ENCODE results near the gene SPATA2L. TPM values are rescaled to one million over a fixed set of nuclear protein-coding genes. Genes with fewer than 3 reads are reported as not detected.

SPATA2L gene
- total and polyA plus RNA-seq, 2 of the 13 experiments (the other 11 are each of a cell fraction or from before 2014, with no cell fraction given): 9.1 to 20.7 TPM

DNA sequence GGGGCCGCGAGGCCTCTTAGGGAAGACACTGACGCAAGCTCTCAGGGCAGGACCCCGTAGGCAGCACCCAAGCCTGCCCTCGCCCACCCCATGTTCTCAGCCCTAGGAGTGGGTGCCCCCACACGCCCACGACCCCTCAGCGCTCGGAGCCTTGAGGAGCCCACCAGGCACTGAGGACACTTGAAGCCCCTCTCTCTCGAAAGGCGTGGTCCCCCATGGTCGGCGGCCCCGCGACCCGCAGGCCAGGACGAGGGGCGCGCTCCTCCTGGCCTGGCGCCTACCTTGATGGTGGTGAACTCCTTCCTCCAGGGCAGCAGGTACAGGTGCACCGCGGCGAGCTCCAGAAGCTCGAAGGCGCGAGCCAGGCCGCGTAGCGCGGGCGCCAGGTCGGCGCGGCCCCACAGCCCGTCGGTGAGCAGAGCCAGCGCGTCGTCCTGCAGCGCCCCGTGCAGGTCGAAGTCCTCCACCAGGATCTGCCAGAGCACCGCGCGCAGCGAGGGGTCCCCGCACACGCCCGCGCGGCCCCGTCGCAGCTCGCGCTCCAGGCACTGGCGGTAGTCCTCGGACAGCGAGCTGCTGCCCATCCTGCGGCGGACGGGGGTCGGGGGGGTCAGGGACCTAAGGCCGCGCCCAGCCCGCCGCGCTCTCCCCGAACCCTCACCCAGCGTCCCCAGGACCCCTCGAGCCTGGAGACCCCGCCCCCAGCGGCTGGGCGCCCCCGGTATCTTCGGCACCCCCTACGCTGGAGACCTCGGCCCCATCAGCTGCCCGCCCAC, 668 bp downstream of the SPATA2L start (continued):
- TF ChIP-seq, protein P1, sequence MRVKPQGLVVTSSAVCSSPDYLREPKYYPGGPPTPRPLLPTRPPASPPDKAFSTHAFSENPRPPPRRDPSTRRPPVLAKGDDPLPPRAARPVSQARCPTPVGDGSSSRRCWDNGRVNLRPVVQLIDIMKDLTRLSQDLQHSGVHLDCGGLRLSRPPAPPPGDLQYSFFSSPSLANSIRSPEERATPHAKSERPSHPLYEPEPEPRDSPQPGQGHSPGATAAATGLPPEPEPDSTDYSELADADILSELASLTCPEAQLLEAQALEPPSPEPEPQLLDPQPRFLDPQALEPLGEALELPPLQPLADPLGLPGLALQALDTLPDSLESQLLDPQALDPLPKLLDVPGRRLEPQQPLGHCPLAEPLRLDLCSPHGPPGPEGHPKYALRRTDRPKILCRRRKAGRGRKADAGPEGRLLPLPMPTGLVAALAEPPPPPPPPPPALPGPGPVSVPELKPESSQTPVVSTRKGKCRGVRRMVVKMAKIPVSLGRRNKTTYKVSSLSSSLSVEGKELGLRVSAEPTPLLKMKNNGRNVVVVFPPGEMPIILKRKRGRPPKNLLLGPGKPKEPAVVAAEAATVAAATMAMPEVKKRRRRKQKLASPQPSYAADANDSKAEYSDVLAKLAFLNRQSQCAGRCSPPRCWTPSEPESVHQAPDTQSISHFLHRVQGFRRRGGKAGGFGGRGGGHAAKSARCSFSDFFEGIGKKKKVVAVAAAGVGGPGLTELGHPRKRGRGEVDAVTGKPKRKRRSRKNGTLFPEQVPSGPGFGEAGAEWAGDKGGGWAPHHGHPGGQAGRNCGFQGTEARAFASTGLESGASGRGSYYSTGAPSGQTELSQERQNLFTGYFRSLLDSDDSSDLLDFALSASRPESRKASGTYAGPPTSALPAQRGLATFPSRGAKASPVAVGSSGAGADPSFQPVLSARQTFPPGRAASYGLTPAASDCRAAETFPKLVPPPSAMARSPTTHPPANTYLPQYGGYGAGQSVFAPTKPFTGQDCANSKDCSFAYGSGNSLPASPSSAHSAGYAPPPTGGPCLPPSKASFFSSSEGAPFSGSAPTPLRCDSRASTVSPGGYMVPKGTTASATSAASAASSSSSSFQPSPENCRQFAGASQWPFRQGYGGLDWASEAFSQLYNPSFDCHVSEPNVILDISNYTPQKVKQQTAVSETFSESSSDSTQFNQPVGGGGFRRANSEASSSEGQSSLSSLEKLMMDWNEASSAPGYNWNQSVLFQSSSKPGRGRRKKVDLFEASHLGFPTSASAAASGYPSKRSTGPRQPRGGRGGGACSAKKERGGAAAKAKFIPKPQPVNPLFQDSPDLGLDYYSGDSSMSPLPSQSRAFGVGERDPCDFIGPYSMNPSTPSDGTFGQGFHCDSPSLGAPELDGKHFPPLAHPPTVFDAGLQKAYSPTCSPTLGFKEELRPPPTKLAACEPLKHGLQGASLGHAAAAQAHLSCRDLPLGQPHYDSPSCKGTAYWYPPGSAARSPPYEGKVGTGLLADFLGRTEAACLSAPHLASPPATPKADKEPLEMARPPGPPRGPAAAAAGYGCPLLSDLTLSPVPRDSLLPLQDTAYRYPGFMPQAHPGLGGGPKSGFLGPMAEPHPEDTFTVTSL (CRISPR knock-in tag; IDR thresholded peaks at IDR 0.05; ENCODE audit: borderline replicate concordance): peak; percentile 54; the same call in 1 of the 2 replicates
- TF ChIP-seq, protein P2, sequence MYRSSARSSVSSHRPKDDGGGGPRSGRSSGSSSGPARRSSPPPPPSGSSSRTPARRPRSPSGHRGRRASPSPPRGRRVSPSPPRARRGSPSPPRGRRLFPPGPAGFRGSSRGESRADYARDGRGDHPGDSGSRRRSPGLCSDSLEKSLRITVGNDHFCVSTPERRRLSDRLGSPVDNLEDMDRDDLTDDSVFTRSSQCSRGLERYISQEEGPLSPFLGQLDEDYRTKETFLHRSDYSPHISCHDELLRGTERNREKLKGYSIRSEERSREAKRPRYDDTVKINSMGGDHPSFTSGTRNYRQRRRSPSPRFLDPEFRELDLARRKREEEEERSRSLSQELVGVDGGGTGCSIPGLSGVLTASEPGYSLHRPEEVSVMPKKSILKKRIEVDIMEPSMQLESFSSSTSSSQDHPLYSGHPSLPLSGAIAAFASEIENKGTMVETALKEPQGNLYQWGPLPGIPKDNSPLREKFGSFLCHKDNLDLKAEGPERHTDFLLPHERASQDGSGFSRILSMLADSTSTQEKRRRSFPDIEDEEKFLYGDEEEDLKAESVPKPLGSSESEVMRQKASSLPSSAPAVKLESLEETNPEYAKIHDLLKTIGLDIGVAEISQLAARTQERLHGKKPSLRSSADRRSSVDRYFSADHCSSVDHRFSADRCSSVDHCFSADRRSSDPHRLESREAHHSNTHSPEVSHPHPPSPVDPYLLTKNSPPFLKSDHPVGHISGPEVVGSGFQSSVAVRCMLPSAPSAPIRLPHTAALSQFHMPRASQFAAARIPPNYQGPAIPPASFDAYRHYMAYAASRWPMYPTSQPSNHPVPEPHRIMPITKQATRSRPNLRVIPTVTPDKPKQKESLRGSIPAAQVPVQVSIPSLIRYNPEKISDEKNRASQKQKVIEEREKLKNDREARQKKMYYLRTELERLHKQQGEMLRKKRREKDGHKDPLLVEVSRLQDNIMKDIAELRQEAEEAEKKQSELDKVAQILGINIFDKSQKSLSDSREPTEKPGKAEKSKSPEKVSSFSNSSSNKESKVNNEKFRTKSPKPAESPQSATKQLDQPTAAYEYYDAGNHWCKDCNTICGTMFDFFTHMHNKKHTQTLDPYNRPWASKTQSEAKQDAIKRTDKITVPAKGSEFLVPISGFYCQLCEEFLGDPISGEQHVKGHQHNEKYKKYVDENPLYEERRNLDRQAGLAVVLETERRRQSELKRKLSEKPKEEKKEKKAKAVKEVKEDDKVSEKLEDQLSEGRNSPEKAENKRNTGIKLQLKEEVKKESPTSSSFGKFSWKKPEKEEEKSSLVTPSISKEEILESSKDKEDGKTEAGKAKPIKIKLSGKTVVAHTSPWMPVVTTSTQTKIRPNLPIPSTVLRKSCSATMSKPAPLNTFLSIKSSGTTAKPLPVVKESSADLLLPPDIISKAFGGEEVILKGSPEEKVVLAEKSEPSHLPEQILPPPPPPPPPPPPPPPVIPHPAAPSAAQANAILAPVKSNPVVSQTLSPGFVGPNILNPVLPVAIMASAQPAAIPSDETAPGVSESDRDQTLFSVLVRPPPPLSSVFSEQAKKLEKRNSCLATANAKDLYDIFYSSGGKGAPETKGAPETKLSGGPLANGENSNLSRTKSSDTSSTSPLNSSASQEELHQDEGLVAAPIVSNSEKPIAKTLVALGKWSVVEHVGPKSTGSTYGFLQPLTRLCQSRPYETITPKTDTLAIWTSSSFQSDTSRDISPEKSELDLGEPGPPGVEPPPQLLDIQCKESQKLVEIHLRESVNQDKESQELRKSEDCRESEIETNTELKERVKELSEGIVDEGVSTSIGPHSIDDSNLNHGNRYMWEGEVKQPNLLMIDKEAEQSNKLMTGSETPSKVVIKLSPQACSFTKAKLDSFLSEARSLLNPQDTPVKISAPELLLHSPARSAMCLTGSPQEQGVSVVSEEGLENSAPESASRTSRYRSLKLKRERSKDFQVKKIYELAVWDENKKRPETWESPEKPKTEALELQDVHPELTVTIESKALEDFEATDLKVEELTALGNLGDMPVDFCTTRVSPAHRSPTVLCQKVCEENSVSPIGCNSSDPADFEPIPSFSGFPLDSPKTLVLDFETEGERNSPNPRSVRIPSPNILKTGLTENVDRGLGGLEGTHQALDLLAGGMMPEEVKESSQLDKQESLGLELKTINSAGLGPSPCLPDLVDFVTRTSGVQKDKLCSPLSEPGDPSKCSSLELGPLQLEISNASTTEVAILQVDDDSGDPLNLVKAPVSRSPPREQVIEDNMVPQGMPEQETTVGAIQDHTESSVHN (CRISPR knock-in tag; IDR thresholded peaks at IDR 0.05): no peak
- no peak for TF ChIP-seq ZNF354B (CRISPR knock-in tag; IDR thresholded peaks at IDR 0.05)
- TF ChIP-seq MED1 (CRISPR knock-in tag; IDR thresholded peaks at IDR 0.05): peak; percentile 74
- TF ChIP-seq RBM22 (optimal IDR thresholded peaks at IDR 0.05; ENCODE audit: low read length): no peak
- TF ChIP-seq MIER3 (CRISPR knock-in tag; IDR thresholded peaks at IDR 0.05; ENCODE audit: borderline replicate concordance): no peak
- no peak for TF ChIP-seq MAFF (IDR thresholded peaks at IDR 0.05; ENCODE audit: low read depth, low read length)
- no peak for TF ChIP-seq ARNT (IDR thresholded peaks at IDR 0.05)
- TF ChIP-seq ZNF773 (CRISPR knock-in tag; IDR thresholded peaks at IDR 0.05; ENCODE audit: borderline replicate concordance): 0 out of 2 replicates have a peak, but pooled peaks have one; percentile 41
- TF ChIP-seq ZNF44 (CRISPR knock-in tag; IDR thresholded peaks at IDR 0.05): no peak
- peak; percentile 38; the same call in 1 of the 2 replicates for TF ChIP-seq AHR (CRISPR knock-in tag; IDR thresholded peaks at IDR 0.05)
- TF ChIP-seq YEATS4 (CRISPR knock-in tag; IDR thresholded peaks at IDR 0.05; ENCODE audit: borderline replicate concordance): peak; percentile 63; the same call in 1 of the 2 replicates
- TF ChIP-seq ZNF34 (CRISPR knock-in tag; IDR thresholded peaks at IDR 0.05; ENCODE audit: borderline replicate concordance): no peak
- TF ChIP-seq RAD51 (IDR thresholded peaks at IDR 0.05; ENCODE audit: borderline replicate concordance): no peak
